Superior temporal gyrus (tissue), 1 donor: Measurements from ENCODE around the gene PPBP.

Experiments used
- DNase-seq: peaks from one replicate; pipeline ENCODE4 v3.0.0-alpha.2; 2016; ENCODE audit errors: extremely low spot score

Gene PPBP, protein sequence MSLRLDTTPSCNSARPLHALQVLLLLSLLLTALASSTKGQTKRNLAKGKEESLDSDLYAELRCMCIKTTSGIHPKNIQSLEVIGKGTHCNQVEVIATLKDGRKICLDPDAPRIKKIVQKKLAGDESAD

DNA sequence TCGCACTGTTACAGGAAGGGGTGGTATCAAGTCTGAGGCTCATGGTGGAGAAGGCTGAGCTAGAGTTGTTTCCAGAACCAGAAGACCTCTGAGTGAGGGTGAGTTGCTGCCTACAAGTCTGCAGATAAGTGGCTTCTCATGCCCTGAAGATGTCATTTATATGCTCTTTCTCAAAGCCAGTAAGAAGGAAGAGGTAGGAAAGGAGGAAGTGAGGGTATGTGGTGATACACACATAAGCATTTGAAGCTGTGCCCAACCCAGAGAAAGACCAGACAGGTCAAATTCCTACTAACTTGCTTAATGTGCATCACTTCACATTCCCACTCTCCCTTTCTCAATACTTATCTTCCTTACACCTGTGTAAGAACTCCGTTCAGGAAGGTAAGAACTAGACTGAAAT is at the start of gene PPBP:
TSS of gene PPBP (minus strand) at position 130 of the 400 bp plus-strand sequence. CDS start at position 43, 87 bp downstream.
- DNase-seq, result no peak

DNA sequence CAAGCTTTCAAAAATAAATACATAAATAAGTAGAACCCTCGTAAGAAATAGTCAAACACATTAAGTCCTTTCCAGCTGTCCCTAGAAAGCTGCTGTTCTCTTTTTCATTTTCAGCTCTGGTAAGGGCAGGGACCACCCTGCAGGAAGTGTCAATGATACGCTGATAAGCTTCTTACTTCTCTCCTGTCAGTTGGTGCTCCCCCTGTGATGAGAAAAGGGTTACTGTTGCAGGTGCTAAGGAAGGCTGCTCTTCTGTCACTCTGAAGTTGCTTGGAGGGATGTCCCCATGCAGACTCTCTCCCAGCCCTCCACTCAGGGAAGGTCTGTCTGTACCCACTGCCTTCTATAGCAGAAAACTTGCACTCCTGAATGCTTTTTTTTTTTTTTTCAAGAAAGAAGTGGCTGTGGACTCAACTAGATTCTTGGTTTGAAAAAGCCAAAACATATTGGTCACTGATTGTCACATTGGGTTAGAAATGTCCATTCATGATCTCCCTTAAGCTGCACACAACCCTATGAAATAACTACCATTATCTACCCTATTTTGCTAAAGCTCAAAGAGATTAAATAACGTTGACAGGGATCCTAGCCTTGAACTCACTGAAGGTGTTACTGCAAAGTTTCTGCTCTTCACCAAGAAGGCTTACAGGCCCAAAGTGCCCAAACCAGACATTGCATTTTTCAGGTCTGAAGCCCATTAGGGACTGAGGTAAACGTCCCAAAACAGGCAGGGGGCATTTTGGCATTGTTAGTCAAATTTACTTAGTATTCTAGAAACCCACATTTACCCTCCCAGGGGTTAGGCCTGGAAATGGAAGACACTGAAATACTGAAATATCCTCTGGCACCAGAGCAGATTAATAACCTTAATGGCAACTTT is 49.3 kb upstream of the PPBP start:
- no peak for DNase-seq

DNA sequence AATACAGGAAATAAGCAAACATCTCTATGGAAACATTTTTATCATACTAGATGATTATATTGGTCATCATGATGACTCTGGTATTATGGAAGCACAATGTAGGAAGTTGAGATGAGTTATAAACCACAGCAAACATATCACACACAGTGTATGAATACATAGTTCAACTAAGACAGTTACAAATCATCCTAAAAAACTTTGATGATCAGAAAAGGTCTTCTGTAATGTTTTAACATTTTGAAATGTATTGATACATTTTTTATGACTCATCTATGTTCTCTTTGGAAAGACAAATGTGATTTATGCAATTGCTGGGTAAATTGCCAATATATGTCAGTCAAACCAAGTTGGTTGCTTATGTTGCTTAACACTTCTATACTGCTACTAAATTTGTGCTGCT is 45.7 kb upstream of the PPBP start:
- no peak for DNase-seq

- DNase-seq, result no peak
Observed at GRCh38 chr4:74032064-74032463, 44.1 kb upstream of the PPBP start.

DNA sequence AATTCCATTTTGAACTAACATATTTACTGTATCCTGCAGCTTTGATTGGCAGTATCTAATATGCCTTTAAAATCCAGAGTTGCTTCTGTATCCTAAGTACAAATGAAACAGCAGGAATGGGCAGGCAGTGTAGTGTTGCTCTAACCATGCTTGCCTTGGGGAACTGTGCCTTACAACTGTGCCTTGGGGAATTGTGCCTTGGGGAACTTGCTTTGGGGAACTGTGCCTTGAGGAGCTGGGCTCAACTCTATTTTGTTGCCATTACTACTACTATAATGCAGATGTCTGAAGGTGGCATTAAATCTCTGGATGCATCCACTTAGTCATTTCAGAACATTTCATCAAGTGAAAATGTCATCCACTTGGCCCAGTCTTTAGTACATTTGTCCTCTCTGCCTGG is 43.6 kb upstream of the PPBP start:
- DNase-seq, result no peak

DNA sequence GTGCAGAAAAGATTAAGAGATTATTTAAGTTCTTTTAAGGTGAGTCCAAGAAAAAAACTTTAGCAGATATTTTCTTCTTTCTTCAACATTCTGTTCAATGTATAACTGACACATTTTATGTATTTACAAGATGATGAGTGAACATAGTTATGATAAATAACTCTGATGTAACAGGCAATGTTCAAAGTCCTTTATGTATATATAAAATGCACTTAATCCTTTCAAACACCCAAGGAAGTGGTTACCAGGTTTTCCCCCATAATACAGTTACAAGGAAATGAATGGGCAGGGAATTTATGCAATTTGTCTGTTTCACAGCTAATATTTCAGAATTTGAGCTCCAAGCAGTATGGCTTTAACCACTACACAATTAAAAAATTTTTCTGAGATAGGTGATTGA is 42.3 kb upstream of the PPBP start:
- DNase-seq, result no peak

DNA sequence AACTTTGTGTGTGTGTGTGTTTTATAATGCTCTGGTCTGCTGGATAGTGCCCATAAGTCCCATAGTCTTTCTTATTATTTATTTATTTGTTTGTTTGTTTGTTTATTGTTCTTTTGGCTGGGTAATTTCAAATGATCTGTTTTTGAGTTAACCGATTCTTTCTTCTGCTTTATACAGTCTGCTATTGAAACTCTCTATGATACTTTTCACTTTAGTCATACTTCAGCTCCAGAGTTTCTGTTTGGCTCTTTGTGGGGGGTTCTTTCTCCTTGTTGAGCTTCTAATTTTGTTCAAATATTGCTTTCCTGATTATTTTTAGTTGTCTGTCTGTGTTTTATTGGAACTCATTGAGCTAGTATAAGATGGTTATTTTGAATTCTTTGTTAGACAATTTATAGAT is 40.5 kb upstream of the PPBP start:
- no peak for DNase-seq

GRCh38 chr4:74023709-74024108 is 35.7 kb upstream of the PPBP start:
- no peak for DNase-seq

DNA sequence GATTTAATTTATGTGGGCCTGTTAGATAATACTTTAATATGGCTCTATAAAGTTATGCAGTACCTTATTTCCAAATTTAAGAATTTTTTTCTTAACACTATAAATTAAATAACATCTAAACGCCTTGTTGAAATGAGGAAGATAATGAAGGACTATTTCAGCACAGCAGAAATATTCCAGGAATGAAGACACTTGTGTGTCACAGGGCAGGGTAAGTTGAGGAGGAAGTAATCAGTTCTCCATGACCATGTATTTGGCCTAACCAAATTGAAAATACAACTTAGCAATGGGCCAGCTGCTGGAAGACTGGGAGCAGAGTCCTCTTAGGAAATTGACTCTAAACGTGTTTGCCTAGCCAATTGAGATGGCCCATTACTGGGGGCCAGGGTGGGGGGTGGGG is 33.6 kb upstream of the PPBP start:
- no peak for DNase-seq

DNA sequence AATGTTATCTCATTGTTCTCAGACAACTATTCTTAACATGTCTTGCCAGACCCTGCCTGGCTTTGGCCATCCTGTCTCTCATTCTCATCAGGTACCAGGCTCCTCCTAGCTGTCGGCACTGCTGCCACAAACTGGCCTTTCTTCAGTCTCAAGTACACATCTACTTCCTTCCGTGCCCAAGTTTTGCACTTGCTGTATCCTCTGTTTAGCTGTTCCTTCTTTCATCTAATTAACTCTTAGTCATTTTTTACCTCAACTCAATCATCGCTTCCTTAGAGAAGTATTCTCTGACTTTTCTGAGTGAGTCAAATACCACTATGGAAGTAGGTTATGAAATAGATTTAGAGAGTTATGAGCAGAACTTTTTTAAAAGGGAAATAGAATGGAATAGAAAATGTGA is 30.8 kb upstream of the PPBP start:
- DNase-seq, result no peak

DNA sequence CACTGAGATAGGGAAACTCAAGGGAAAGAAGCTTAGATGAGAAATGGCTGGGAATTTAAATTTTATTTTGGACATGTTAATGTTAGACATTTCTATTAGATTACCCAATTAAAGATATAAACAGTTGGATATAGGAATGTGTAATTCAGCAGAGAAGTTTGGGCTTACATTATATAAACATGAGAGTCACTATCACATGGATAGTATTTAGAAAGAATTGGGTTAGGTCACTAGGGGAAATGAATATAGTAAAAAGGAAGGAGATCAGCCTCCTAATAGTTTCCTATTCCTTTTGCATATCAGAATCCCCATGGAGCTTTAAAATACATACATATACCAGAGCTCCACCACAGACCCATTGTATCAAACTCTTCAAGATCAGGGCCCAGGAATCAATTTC is 30.1 kb upstream of the PPBP start:
- DNase-seq, result no peak

DNA sequence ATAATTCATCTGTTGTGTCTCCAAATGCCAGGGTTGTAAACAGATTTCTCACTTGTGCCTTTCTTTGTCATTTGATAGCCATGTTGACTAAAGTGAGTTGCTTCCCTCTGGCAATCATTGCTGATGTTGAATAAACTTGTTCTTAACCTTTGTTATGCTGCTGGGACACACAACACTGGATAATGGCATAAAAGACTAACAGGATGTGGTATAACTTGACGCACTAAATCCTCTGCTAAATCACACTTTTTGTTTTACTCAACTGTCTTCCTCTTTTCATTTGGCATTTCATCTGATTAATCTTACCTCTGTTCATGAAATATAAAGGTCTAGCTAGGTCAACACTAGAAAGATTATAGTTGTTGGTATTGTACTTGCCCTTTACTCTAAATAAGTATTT is 28.1 kb upstream of the PPBP start:
- DNase-seq, result no peak

- DNase-seq, result no peak
Observed at GRCh38 chr4:74015126-74015780, 27.3 kb upstream of the PPBP start.

GRCh38 chr4:74014332-74014731 is 26.3 kb upstream of the PPBP start:
- no peak for DNase-seq

DNA sequence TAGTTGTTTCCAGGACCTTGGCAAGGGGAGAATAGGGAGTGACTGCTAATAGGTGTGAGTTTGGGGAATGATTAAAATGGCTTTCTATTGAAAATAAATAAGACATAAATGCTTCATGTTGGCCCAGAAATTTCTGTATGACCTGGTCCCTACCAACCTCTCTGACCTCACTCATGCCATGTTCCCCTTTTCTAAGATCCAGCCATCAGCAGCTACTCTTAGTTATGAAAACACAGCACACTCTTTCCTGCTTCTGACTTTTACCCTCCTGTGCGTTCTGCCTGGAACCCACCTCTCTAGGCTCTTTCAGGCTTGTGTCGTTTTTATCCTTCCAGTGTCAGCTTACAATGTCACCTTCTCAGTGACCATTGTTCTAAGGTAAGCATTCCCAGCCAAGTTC is 25.3 kb upstream of the PPBP start:
- no peak for DNase-seq

GRCh38 chr4:74012130-74012529 is 24.1 kb upstream of the PPBP start:
- no peak for DNase-seq

DNA sequence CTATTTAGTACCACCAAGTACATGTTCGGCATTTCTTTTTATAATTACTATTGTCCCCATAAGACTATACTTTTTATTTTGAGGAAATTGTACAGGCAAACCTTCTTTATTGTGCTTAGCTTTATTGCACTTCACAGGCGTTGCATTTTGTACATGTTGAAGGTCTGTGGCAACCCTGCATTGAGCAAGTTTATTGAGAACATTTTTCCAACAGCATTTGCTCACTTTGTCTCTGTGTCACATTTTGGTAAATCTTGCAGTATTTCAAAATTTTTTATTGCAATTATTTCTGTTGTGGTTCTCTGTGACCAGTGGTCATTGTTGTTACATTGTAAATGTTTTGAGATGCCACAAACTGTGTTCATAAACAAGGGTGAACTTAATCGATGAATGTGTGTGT is 21.3 kb upstream of the PPBP start:
- no peak for DNase-seq

- no peak for DNase-seq
Observed at GRCh38 chr4:74006009-74006476, 18.1 kb upstream of the PPBP start.

DNA sequence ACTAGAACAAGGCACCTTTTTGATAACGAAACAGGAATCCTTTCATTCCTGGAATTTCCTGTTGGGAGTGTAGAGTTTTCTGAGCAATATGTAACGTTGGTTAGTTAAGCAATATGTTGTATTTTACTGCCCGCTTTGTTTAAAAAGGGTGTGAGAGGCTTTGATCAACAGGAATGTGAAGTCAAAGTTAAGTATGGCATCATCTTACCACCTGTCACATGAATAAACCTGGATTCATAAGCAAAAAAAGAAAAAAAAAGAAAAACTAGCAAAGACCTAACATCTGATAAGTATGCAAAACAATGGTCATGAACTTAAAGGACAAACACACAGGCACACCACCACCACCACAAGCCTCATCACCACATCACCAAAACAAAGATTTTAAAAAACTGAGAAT is 17.5 kb upstream of the PPBP start:
- DNase-seq, result no peak

DNA sequence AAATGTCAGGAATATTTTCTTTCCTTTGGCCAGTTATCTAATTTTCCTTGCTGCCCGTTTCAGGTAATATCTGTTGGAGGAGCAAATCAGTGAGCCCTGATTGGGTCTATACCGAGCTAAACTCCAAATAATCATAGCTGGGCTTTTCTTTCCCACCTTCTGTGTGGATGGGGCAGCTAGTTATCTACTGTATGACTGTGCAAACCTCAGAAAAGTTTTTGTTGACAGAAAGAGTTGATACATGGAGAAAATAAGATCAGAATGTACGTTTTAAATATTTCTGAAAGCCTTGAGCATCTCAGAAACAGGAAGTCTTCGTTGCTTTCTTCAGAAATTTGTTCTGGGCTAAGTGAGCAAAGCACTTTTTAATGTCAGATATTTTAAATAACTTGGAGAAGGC is 16.7 kb upstream of the PPBP start:
- DNase-seq, result no peak

- no peak for DNase-seq
Observed at GRCh38 chr4:74000301-74000700, 12.3 kb upstream of the PPBP start.

GRCh38 chr4:73998040-73999011 is 10.3 kb upstream of the PPBP start, which contains the start of gene CXCL5:
TSS of gene CXCL5 (minus strand) at chr4:73998677. CDS start at chr4:73998581, 96 bp downstream.
- no peak for DNase-seq
